Measurements from ENCODE around the gene ALKBH6. TPM values are rescaled to one million over a fixed set of nuclear protein-coding genes. Genes with fewer than 3 reads are reported as not detected.

ALKBH6 gene
- total and polyA plus RNA-seq, 2 of the 13 experiments (the other 11 are each of a cell fraction or from before 2014, with no cell fraction given) = 13.7 to 18.1 TPM

DNA sequence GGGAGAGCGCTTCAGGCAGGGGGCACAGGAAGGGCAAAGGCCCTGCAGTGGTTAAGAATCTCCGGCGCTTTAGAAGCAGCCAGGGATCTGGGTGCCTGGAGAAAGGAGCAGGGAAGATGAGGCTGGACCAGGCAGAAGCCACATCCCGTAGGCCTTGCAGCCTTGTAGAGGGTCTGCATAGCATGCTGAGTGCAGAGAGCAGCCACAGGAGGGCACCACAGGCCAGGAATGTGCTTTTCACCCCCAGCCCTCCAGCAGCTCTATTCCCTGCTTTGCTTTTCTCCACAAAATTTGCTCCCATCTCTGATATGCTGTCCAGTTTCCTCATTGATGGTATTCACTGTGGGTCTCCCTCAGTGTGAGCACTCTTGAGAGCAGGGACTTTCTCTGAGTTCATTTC, 46.4 kb upstream of the ALKBH6 start (continued):
- TF ChIP-seq ZSCAN12 (CRISPR knock-in tag; IDR thresholded peaks at IDR 0.05) (no peak), FLYWCH1 (CRISPR knock-in tag; IDR thresholded peaks at IDR 0.05) (no peak)

GRCh38 chr19:36059180-36059910, 45.3 kb upstream of the ALKBH6 start:
- H2AFZ ChIP-seq (ENCODE audit: low read length) = no peak overlapping the region
- no TSS peak for BruUV-seq (replicated peaks)
- H3K9ac ChIP-seq (ENCODE audit: insufficient read depth, low read depth, low read length) = peak overlapping the region; percentile 61
- WGBS (ENCODE audit: low lambda C conversion rate) = 85% methylated on average over 6 of the region's 6 CpGs
- H3K27ac ChIP-seq (ENCODE audit: extremely low read length, insufficient read depth, low read length) = peak overlapping the region; percentile 88
- ChIA-PET CTCF (ENCODE audit: low intra/inter-chr PET ratio, low total read pairs) (no interaction called here), POLR2A (interaction anchor here (1.0 to 2.3 kb wide), 8 partner anchors 18 to 430 kb away, joined by 3 to 10 read pairs (median 5); partner anchors contain the start of genes ALKBH6, CAPNS1, POLR2I and TBCB)
- no peaks in the 10 kb centered on the region for H3K9me3 ChIP-seq (ENCODE audit: low read length)
- FAIRE-seq (no peak), DNase-seq (ENCODE audit: low spot score) (no peak), ATAC-seq (no peak)
- no peaks in the 10 kb centered on the region for H4K20me1 ChIP-seq (ENCODE audit: insufficient read depth, low read length)
- H3K4me3 ChIP-seq (replicated peaks in 1 of 3; ENCODE audit: insufficient read depth in 1 of 3, low read depth in 2 of 3, low read length in 3 of 3) = peak overlapping the region in 1 of 3 experiments; percentile 32; a peak in 2 of 6 replicates
- H3K27me3 ChIP-seq (ENCODE audit: control insufficient read depth in 1 of 2, insufficient read depth in 2 of 2, low read length in 2 of 2) = no peaks in the 10 kb centered on the region; a peak in 1 of 5 replicates
- peak overlapping the region; percentile 65 for H3K4me2 ChIP-seq (ENCODE audit: low read depth, low read length)
- H3K36me3 ChIP-seq (replicated peaks in 1 of 2; ENCODE audit: control insufficient read depth in 1 of 2, insufficient read depth in 2 of 2, low read length in 2 of 2) = peaks cover 5 to 23% of the 10 kb centered on the region in 2 experiments; a peak in 4 of 5 replicates
- intact Hi-C loops (cut with micrococcal nuclease; ENCODE audit: unreplicated experiment) = loop anchor here (10.0 kb wide), 1 partner anchor 1155 kb away; the partner anchor contains the start of genes ZNF383 and ZNF585B
- in situ Hi-C loops (cut with HindIII; ENCODE audit: extremely low pct_ligation_motif_present, low pct_unique_long_range_greater_than_20kb) = no loop called here
- peaks cover 19% of the 10 kb centered on the region for H3K79me2 ChIP-seq (ENCODE audit: insufficient read depth, low read length)
- peaks cover 59% of the 10 kb centered on the region for H3K4me1 ChIP-seq (ENCODE audit: insufficient read depth, low read length)
- TF ChIP-seq ZNF703 (CRISPR knock-in tag; IDR thresholded peaks at IDR 0.05; ENCODE audit: borderline replicate concordance) (no peak), BRD4 (CRISPR knock-in tag; IDR thresholded peaks at IDR 0.05) (no peak), ZNF720 (CRISPR knock-in tag; IDR thresholded peaks at IDR 0.05) (no peak), ASH2L (IDR thresholded peaks at IDR 0.05; ENCODE audit: insufficient read length, low read depth, low read length) (peak; percentile 52), RBFOX2 (IDR thresholded peaks at IDR 0.05; ENCODE audit: low read depth, low read length) (0 out of 2 replicates have a peak, but pooled peaks have one; percentile 8), MBNL3 (CRISPR knock-in tag; conservative IDR thresholded peaks at IDR 0.05) (no peak), MIER3 (CRISPR knock-in tag; IDR thresholded peaks at IDR 0.05; ENCODE audit: borderline replicate concordance) (no peak), ZNF3 (CRISPR knock-in tag; IDR thresholded peaks at IDR 0.05) (peak; percentile 85; the same call in 1 of the 2 replicates), RXRB (CRISPR knock-in tag; IDR thresholded peaks at IDR 0.05; ENCODE audit: borderline replicate concordance) (no peak), ISL2 (CRISPR knock-in tag; IDR thresholded peaks at IDR 0.05) (no peak), ZNF430 (CRISPR knock-in tag; IDR thresholded peaks at IDR 0.05) (0 out of 2 replicates have a peak, but pooled peaks have one; percentile 9), ZNF33B (CRISPR knock-in tag; IDR thresholded peaks at IDR 0.05) (0 out of 2 replicates have a peak, but pooled peaks have one; percentile 3), ZNF225 (CRISPR knock-in tag; IDR thresholded peaks at IDR 0.05) (no peak), ZGPAT (CRISPR knock-in tag; IDR thresholded peaks at IDR 0.05) (peak; percentile 6; the same call in 1 of the 2 replicates), ZNF781 (CRISPR knock-in tag; IDR thresholded peaks at IDR 0.05; ENCODE audit: borderline replicate concordance, not compliant biosample characterization) (no peak), ZNF713 (CRISPR knock-in tag; IDR thresholded peaks at IDR 0.05) (no peak)
- TF ChIP-seq, protein P1, sequence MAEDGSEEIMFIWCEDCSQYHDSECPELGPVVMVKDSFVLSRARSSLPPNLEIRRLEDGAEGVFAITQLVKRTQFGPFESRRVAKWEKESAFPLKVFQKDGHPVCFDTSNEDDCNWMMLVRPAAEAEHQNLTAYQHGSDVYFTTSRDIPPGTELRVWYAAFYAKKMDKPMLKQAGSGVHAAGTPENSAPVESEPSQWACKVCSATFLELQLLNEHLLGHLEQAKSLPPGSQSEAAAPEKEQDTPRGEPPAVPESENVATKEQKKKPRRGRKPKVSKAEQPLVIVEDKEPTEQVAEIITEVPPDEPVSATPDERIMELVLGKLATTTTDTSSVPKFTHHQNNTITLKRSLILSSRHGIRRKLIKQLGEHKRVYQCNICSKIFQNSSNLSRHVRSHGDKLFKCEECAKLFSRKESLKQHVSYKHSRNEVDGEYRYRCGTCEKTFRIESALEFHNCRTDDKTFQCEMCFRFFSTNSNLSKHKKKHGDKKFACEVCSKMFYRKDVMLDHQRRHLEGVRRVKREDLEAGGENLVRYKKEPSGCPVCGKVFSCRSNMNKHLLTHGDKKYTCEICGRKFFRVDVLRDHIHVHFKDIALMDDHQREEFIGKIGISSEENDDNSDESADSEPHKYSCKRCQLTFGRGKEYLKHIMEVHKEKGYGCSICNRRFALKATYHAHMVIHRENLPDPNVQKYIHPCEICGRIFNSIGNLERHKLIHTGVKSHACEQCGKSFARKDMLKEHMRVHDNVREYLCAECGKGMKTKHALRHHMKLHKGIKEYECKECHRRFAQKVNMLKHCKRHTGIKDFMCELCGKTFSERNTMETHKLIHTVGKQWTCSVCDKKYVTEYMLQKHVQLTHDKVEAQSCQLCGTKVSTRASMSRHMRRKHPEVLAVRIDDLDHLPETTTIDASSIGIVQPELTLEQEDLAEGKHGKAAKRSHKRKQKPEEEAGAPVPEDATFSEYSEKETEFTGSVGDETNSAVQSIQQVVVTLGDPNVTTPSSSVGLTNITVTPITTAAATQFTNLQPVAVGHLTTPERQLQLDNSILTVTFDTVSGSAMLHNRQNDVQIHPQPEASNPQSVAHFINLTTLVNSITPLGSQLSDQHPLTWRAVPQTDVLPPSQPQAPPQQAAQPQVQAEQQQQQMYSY (CRISPR knock-in tag; IDR thresholded peaks at IDR 0.05) = no peak

Measured in HepG2 (cell line).